ENCODE measurements around the gene SDK1. TPM values are rescaled to one million over a fixed set of nuclear protein-coding genes. Genes with fewer than 3 reads are reported as not detected.

The SDK1 gene
- total RNA-seq, 1 donor from 2014 or later = 0.26 TPM

DNA sequence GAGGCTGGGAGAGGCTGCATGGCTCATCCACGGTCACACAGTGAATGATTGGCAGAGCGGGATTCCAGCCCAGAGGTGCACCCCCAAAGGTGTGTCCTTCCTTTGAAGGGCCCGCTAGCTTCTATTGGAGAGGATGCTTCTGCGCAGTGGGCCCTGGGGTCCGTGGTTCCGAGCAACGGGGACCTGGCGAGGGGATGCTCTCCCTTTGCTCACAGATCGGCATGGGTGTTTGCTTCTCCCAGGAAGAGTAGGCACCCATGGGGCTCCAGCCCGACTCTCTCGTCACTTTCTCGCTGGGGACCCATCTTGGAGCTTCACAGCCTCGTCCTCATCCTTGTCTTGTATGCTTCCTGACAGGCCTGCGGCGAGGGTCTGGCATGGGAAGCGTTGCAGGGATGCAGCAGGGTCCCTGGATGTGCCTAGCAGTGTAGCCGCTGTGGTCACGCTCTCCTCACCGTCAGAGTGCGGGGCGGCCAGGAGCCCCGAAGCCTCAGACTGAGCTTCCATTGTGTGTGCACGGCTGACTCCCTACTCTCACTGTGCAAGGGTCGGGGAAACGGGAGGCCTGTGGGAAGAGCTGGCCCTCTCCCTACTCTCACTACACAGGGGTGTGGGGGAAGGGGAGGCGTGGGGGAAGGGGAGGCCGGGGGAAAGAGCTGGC is 842.6 kb downstream of the SDK1 start:
- no peaks in the 10 kb centered on the region for H3K27me3 ChIP-seq (ENCODE audit: control insufficient read depth, insufficient read depth, low read length)
- no peak overlapping the region for H3K4me3 ChIP-seq (ENCODE audit: low read depth, low read length)
- no peak for DNase-seq (ENCODE audit: low read depth)
- no peak for FAIRE-seq
- TF ChIP-seq, protein P1, sequence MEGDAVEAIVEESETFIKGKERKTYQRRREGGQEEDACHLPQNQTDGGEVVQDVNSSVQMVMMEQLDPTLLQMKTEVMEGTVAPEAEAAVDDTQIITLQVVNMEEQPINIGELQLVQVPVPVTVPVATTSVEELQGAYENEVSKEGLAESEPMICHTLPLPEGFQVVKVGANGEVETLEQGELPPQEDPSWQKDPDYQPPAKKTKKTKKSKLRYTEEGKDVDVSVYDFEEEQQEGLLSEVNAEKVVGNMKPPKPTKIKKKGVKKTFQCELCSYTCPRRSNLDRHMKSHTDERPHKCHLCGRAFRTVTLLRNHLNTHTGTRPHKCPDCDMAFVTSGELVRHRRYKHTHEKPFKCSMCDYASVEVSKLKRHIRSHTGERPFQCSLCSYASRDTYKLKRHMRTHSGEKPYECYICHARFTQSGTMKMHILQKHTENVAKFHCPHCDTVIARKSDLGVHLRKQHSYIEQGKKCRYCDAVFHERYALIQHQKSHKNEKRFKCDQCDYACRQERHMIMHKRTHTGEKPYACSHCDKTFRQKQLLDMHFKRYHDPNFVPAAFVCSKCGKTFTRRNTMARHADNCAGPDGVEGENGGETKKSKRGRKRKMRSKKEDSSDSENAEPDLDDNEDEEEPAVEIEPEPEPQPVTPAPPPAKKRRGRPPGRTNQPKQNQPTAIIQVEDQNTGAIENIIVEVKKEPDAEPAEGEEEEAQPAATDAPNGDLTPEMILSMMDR (IDR thresholded peaks at IDR 0.05; ENCODE audit: insufficient read depth, low read length, severe bottlenecking) = no peak
- H3K36me3 ChIP-seq (ENCODE audit: control insufficient read depth, insufficient read depth, low read length) = no peaks in the 10 kb centered on the region

DNA sequence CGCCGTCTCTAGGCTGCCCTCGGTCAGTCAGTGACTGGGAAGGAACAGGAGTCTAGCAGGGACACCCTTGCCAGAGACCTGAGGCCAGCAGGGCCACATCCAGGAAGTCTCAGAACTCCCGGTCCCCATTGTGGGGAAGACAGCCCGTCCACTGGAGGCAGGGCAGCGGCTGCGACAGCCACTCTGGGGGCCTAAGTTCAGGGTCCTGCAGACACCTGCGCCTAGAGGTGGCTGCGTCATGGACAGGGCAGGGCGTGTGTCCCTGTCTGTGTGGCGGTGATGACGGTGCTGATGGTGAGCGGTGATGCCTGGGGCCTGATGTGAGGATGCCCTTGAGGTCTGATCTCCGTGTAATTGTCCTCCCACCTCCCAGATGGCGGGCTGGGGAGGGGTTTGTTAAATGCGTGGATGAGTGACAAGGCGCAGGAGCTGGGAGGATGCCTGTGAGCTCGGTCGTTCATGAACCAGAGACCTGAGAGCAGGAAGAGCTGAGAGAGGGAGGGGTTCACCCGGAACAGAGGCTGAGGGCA is 843.2 kb downstream of the SDK1 start:
- no peaks in the 10 kb centered on the region for H3K27me3 ChIP-seq (ENCODE audit: control insufficient read depth, insufficient read depth, low read length)
- H3K36me3 ChIP-seq (ENCODE audit: control insufficient read depth, insufficient read depth, low read length) = no peaks in the 10 kb centered on the region
- FAIRE-seq = no peak
- TF ChIP-seq, protein P1 (IDR thresholded peaks at IDR 0.05; ENCODE audit: insufficient read depth, low read length, severe bottlenecking) = no peak
- DNase-seq (ENCODE audit: low read depth) = no peak
- H3K4me3 ChIP-seq (ENCODE audit: low read depth, low read length) = no peak overlapping the region

DNA sequence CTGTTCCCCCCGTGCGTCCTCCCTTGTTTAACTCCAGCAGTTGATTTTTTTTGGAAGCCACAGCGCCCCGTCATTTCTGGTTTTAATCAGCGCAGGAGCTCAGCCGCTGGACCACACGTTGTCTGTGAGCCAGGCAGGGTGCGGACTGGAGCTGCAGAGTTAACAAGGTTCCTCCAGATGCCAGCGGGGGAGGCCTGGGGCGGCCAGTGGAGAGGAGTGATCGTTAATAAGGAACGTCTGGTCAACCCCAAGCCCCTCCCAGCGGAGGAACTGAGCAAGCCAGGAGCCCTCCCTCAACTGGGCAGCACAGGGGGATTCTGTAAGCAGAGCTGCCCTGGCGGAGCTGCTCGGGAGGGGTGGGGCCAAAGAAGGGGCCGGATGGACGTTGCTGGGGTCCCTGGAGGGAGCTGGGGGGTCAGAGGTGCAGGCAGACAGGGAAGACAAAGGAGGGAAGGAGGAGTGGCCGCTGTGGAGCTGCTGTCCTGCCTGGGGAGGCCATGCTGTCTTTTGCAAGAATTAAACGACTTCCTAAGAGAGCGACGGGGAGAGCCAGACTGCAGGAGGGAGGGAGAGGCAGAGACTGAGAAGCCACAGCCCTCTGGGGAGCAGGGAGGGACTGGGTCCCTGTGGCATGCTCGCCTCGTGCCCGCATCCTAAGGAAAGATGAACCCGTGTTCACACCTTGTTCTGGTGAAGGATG is 843.9 kb downstream of the SDK1 start:
- no peak for DNase-seq (ENCODE audit: low read depth)
- Histone ChIP-seq H3K4me3 (ENCODE audit: low read depth, low read length) (no peak overlapping the region), H3K36me3 (ENCODE audit: control insufficient read depth, insufficient read depth, low read length) (no peaks in the 10 kb centered on the region), H3K27me3 (ENCODE audit: control insufficient read depth, insufficient read depth, low read length) (no peaks in the 10 kb centered on the region)
- FAIRE-seq = no peak
- TF ChIP-seq, protein P1 (IDR thresholded peaks at IDR 0.05; ENCODE audit: insufficient read depth, low read length, severe bottlenecking) = no peak

DNA sequence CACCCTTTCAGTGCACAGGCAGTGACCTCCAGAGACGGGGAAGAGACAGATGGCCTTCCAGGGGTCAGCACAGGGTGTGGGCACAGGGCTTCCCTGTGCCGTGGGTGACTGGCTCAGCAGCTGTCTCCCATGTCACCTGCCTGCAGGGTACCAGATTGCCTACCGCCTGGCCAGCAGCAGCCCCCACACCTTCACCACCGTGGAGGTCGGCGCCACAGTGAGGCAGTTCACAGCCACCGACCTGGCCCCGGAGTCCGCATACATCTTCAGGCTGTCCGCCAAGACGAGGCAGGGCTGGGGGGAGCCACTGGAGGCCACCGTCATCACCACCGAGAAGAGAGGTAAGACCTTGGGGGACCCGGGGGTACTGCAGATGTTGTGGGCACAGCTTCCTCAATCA is 844.5 kb downstream of the SDK1 start:
- FAIRE-seq (no peak), DNase-seq (ENCODE audit: low read depth) (no peak)
- Histone ChIP-seq H3K27me3 (ENCODE audit: control insufficient read depth, insufficient read depth, low read length) (no peaks in the 10 kb centered on the region), H3K4me3 (ENCODE audit: low read depth, low read length) (no peak overlapping the region), H3K36me3 (ENCODE audit: control insufficient read depth, insufficient read depth, low read length) (no peaks in the 10 kb centered on the region)
- TF ChIP-seq, protein P1 (IDR thresholded peaks at IDR 0.05; ENCODE audit: insufficient read depth, low read length, severe bottlenecking) = no peak

DNA sequence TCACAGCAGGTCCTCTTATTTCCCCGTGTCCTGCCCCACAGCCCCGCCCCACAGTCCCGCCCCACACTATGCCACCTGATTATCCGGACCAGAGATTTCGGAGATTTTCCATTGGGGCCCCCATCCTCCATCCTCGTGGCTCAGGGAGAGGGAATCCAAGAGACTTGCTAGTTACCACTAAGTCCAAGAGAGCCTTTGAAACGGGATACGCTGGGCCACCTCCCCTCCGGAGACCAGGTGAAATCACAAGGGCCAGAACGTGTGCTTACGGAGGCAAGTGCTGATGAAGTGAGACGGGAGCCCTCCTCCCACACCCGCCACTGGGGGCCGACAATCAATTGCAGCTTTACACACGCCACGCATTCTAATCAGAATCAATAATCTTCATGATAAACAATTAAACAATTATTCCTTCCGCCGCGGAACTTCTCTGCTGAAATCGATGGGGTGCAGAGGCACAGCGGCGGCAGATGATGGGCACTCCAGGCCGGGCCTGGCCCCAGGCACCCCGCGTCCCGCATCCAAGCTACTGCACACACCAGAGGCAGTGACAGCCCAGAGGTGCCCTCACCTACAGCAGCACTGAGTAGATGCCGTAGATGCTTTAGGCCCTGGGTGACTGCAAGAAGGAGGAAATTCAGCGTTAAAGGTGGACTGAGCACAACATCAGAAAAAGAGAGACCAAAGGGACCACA is 847.0 kb downstream of the SDK1 start:
- TF ChIP-seq, protein P1 (IDR thresholded peaks at IDR 0.05; ENCODE audit: insufficient read depth, low read length, severe bottlenecking) = no peak
- H3K36me3 ChIP-seq (ENCODE audit: control insufficient read depth, insufficient read depth, low read length) = no peaks in the 10 kb centered on the region
- no peaks in the 10 kb centered on the region for H3K27me3 ChIP-seq (ENCODE audit: control insufficient read depth, insufficient read depth, low read length)
- DNase-seq (ENCODE audit: low read depth) (no peak), FAIRE-seq (no peak)
- no peak overlapping the region for H3K4me3 ChIP-seq (ENCODE audit: low read depth, low read length)
